Thymus (tissue), 11 donors: ENCODE results near the gene PPIC. TPM values are rescaled to one million over a fixed set of nuclear protein-coding genes. Genes with fewer than 3 reads are reported as not detected.

Experiments
- DNase-seq, 9 donors: peaks; one replicate each; pipeline ENCODE4 v3.0.0-alpha.2; 2013; ENCODE audit warnings: low spot score in 9 of 9, low read depth in 6 of 9, missing footprints in 1 of 9
- H3K27ac ChIP-seq, 2 donors: one replicate each; pipeline ENCODE4 v1.5.1; 2013; ENCODE audit warnings: control low read depth in 1 of 2, low read depth in 1 of 2, low read length in 1 of 2, mild to moderate bottlenecking in 1 of 2, moderate library complexity in 1 of 2
- H3K27me3 ChIP-seq, 2 donors: one replicate each; pipeline ENCODE4 v1.5.1; 2013; ENCODE audit warnings: low read length in 1 of 2; ENCODE audit not compliant: control insufficient read depth in 2 of 2, insufficient read depth in 1 of 2
- H3K36me3 ChIP-seq, 2 donors: one replicate each; pipeline ENCODE4 v1.5.1; 2013; ENCODE audit warnings: low read length in 1 of 2, mild to moderate bottlenecking in 1 of 2, moderate library complexity in 1 of 2; ENCODE audit not compliant: control insufficient read depth in 2 of 2, insufficient read depth in 2 of 2
- H3K4me1 ChIP-seq, 2 donors: one replicate each; pipeline ENCODE4 v1.5.1; 2013; ENCODE audit warnings: low read length in 2 of 2; ENCODE audit not compliant: control insufficient read depth in 2 of 2, insufficient read depth in 2 of 2
- H3K4me3 ChIP-seq, 2 donors: one replicate each; pipeline ENCODE4 v1.5.1; 2013; ENCODE audit warnings: low read length in 2 of 2, control low read depth in 1 of 2, mild to moderate bottlenecking in 1 of 2
- H3K9me3 ChIP-seq, 2 donors: one replicate each; pipeline ENCODE4 v1.5.1; 2013; ENCODE audit warnings: low read length in 1 of 2, mild to moderate bottlenecking in 1 of 2; ENCODE audit not compliant: control insufficient read depth in 2 of 2, insufficient read depth in 1 of 2
- WGBS: extraction: QIAGEN DNeasy Blood & Tissue Kit; methylation state at CpG from one replicate; pipeline ENCODE4 v1.1.7; 2013; 5-methylcytosine and 5-hydroxymethylcytosine counted together
- polyA plus RNA-seq: library from polyadenylated mRNA; stranded (reverse); fragments of 200-250 nt; gene quantifications from one replicate; pipeline ENCODE4 v1.2.3, GENCODE V29; 2013
- total RNA-seq: library from RNA; stranded (reverse); fragments of 120-200 nt; gene quantifications from one replicate; pipeline ENCODE4 v1.2.4, GENCODE V29; 2013
- donor health status: healthy.

Gene PPIC
- total and polyA plus RNA-seq, 2 donors, result 4.2 to 17.8 TPM

DNA sequence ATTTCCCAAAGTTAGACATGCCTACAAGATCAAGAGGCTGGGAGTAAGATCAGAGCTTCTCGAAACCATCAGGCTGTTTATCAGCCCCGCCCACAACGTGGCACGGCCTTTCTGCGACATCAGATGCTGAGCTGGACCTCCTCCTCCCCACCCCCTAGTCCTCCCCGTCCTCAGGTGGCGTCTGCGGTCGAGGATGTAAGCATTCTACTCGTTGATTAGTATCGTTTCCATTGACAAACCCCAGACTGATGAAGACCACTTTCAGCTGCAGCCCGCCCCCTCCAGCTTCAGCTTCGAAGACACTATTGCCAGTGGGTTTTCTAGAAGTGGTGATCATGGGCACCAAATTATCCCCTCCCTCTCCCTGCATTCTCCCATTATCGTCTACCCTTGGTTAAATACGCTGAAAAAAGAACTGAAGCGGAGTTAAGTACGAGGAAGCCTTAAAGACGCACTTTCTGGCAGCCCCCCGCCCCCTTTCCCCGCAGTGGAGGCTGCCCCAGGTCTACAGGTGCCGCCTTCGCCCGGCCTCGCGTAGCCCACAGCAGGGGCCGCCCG lies 1.1 kb downstream of the PPIC start:
- no peaks in the 10 kb centered on the region for H3K9me3 ChIP-seq
- H3K4me3 ChIP-seq, result peak overlapping the region in 1 of 2 donors; percentile 44
- WGBS, result 2% methylated on average over 27 of the region's 27 CpGs
- no peaks in the 10 kb centered on the region for H3K36me3 ChIP-seq
- no peaks in the 10 kb centered on the region for H3K4me1 ChIP-seq
- H3K27me3 ChIP-seq, result peaks cover 38 to 83% of the 10 kb centered on the region in 2 donors
- H3K27ac ChIP-seq, result no peak overlapping the region
- peak in 1 of 9 donors; percentile 15 for DNase-seq

GRCh38 chr5:123033157-123033671 lies 3.3 kb downstream of the PPIC start:
- no peaks in the 10 kb centered on the region for H3K36me3 ChIP-seq
- no peak overlapping the region for H3K4me3 ChIP-seq
- H3K27ac ChIP-seq, result no peak overlapping the region
- peaks cover 33 to 67% of the 10 kb centered on the region in 2 donors for H3K27me3 ChIP-seq
- DNase-seq, result no peak
- no peaks in the 10 kb centered on the region for H3K4me1 ChIP-seq
- WGBS, result 80% methylated on average over 6 of the region's 6 CpGs
- H3K9me3 ChIP-seq, result no peaks in the 10 kb centered on the region

- no peak overlapping the region for H3K27ac ChIP-seq
- H3K4me1 ChIP-seq, result no peaks in the 10 kb centered on the region
- H3K9me3 ChIP-seq, result no peaks in the 10 kb centered on the region
- H3K27me3 ChIP-seq, result peaks cover under 1 to 17% of the 10 kb centered on the region in 2 donors
- no peak overlapping the region for H3K4me3 ChIP-seq
- no peaks in the 10 kb centered on the region for H3K36me3 ChIP-seq
- no peak for DNase-seq
- whole genome bisulfite sequencing, result 97% methylated on average over 9 of the region's 9 CpGs
These were observed 8.3 kb downstream of the PPIC start for GRCh38 chr5:123028222-123028621.

DNA sequence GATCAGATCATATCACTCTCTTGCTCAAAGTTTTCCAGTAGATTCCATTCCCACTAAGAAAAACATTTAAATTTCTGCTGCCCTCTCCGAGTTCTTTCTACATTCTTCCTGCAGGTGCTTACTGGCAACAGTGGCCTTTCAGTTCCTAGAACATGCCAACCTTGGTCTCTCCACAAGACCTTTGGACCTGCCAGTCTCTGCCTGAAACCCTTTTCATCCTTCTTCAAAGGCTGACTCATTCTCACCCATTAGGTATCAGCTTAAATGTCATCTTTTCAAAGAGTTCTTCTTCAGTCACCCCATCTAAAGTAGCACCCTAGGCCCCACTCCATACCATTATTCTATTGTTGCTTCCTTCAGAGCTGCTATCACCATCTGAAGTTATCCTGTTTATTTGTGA lies 21.8 kb downstream of the PPIC start:
- Histone ChIP-seq H3K9me3 (no peaks in the 10 kb centered on the region), H3K27me3 (no peaks in the 10 kb centered on the region), H3K36me3 (no peaks in the 10 kb centered on the region), H3K4me3 (no peak overlapping the region), H3K27ac (no peak overlapping the region), H3K4me1 (no peaks in the 10 kb centered on the region)
- 88% methylated on average over 1 of the region's 1 CpG for WGBS
- no peak for DNase-seq

- H3K4me3 ChIP-seq, result no peak overlapping the region
- no peaks in the 10 kb centered on the region for H3K27me3 ChIP-seq
- H3K36me3 ChIP-seq, result no peaks in the 10 kb centered on the region
- 96% methylated on average over 1 of the region's 1 CpG for WGBS
- no peak overlapping the region for H3K27ac ChIP-seq
- no peaks in the 10 kb centered on the region for H3K9me3 ChIP-seq
- no peak for DNase-seq
- H3K4me1 ChIP-seq, result no peaks in the 10 kb centered on the region
These were observed 24.2 kb downstream of the PPIC start for GRCh38 chr5:123012321-123012720.

GRCh38 chr5:123007754-123008153 lies 28.8 kb downstream of the PPIC start:
- no peaks in the 10 kb centered on the region for H3K9me3 ChIP-seq
- no peak overlapping the region for H3K4me3 ChIP-seq
- H3K4me1 ChIP-seq, result no peaks in the 10 kb centered on the region
- no peak overlapping the region for H3K27ac ChIP-seq
- H3K27me3 ChIP-seq, result no peaks in the 10 kb centered on the region
- H3K36me3 ChIP-seq, result no peaks in the 10 kb centered on the region
- WGBS, result 96% methylated on average over 6 of the region's 6 CpGs
- no peak for DNase-seq

GRCh38 chr5:123007182-123007581 lies 29.3 kb downstream of the PPIC start:
- no peaks in the 10 kb centered on the region for H3K36me3 ChIP-seq
- no peak for DNase-seq

DNA sequence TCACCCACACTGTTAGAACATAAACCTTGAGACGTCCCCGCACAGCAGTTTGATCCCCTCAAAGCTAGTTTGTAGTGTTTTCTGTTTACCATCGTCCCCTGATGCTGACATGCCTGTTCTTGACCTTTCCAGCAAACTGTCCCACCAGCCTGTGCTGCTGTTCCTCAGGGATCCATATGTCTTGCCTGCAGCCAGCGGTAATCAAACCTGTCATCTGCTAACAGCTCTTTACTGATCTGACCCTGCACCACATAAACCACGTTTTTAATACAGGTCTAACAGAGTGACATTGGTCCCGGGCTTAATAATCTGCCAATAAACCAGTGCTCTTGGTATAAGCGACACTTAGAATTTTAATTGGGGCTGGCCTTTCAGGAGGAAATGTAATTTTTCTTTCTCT lies 34.7 kb downstream of the PPIC start:
- no peaks in the 10 kb centered on the region for H3K4me1 ChIP-seq
- DNase-seq, result no peak
- H3K27ac ChIP-seq, result no peak overlapping the region
- no peaks in the 10 kb centered on the region for H3K27me3 ChIP-seq
- H3K4me3 ChIP-seq, result no peak overlapping the region
- no peaks in the 10 kb centered on the region for H3K36me3 ChIP-seq
- 93% methylated on average over 7 of the region's 7 CpGs for WGBS
- H3K9me3 ChIP-seq, result no peaks in the 10 kb centered on the region

More at GRCh38 chr5:123007182-123007581, 29.3 kb downstream of the PPIC start:
- WGBS, result 98% methylated on average over 6 of the region's 6 CpGs
- no peaks in the 10 kb centered on the region for H3K4me1 ChIP-seq
- H3K9me3 ChIP-seq, result no peaks in the 10 kb centered on the region
- no peak overlapping the region for H3K27ac ChIP-seq
- no peak overlapping the region for H3K4me3 ChIP-seq
- no peaks in the 10 kb centered on the region for H3K27me3 ChIP-seq

DNA sequence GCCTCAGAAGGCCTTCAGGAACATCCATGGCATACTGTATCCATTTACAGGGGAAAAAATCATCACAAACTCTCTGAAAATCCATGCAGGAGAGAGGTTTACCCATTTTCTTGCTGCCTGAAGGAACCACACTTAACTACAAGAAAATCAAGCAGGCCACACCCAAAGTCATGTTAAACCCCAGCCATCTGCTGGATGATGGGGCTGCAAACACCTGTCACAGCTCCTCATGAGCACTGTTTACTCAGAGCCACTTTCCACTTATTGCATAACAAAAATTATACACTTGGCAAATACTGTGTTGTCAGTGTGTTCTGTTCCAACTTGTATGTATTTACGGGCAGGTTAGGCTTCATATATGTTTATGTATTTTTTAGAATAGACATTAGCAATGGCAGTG lies 35.8 kb downstream of the PPIC start:
- no peaks in the 10 kb centered on the region for H3K36me3 ChIP-seq
- DNase-seq, result peak in 1 of 9 donors; percentile 1
- H3K27me3 ChIP-seq, result no peaks in the 10 kb centered on the region
- no peaks in the 10 kb centered on the region for H3K4me1 ChIP-seq
- H3K4me3 ChIP-seq, result no peak overlapping the region
- no peaks in the 10 kb centered on the region for H3K9me3 ChIP-seq
- H3K27ac ChIP-seq, result no peak overlapping the region
- 95% methylated on average over 1 of the region's 1 CpG for WGBS
